Right hindlimb (tissue), 1 donor: ENCODE results near the gene ELFN1.
"Not testable (repeated sequence)": the region's sequence is repeated elsewhere in the genome, so short reads cannot be mapped to it uniquely, and the experiment has no call there.

ENCODE experiments used
- DNase-seq: peaks from one replicate; pipeline ENCODE4 v3.0.0-alpha.2; 2018

The ELFN1 gene

GRCh38 chr7:1713502-1714484 is 43.7 kb downstream of the ELFN1 start:
- no peak for DNase-seq

GRCh38 chr7:1714583-1715330 is 44.7 kb downstream of the ELFN1 start:
- no peak for DNase-seq

GRCh38 chr7:1715331-1715625 is 45.2 kb downstream of the ELFN1 start:
- no peak for DNase-seq

GRCh38 chr7:1715671-1716074 is 45.6 kb downstream of the ELFN1 start:
- no peak for DNase-seq

- DNase-seq, result no peak
Measured at GRCh38 chr7:1716263-1717094, 46.4 kb downstream of the ELFN1 start.

GRCh38 chr7:1717095-1717483 is 47.0 kb downstream of the ELFN1 start:
- DNase-seq, result no peak

GRCh38 chr7:1717903-1718676 is 48.0 kb downstream of the ELFN1 start:
- no peak for DNase-seq

- DNase-seq, result not testable (repeated sequence)
Measured at GRCh38 chr7:1718850-1719249, 48.8 kb downstream of the ELFN1 start.

- not testable (repeated sequence) for DNase-seq
Measured at GRCh38 chr7:1719256-1719655, 49.2 kb downstream of the ELFN1 start.

GRCh38 chr7:1719913-1720312 is 49.8 kb downstream of the ELFN1 start:
- no peak for DNase-seq

GRCh38 chr7:1720326-1720725 is 50.2 kb downstream of the ELFN1 start:
- no peak for DNase-seq

GRCh38 chr7:1721047-1721690 is 51.1 kb downstream of the ELFN1 start:
- DNase-seq, result no peak

- no peak for DNase-seq
Measured at GRCh38 chr7:1723254-1723653, 53.2 kb downstream of the ELFN1 start.

- DNase-seq, result no peak
Measured at GRCh38 chr7:1724118-1724910, 54.2 kb downstream of the ELFN1 start.

- peak; percentile 89 for DNase-seq
Measured at GRCh38 chr7:1725199-1725690, 55.2 kb downstream of the ELFN1 start.

GRCh38 chr7:1725766-1726630 is 55.9 kb downstream of the ELFN1 start:
- no peak for DNase-seq

GRCh38 chr7:1727079-1727478 is 57.0 kb downstream of the ELFN1 start:
- DNase-seq, result no peak

- DNase-seq, result no peak
Measured at GRCh38 chr7:1727812-1728570, 57.9 kb downstream of the ELFN1 start.

- DNase-seq, result no peak
Measured at GRCh38 chr7:1729183-1729582, 59.1 kb downstream of the ELFN1 start.
